Heart right ventricle (tissue), 16 donors: ENCODE results near the gene MRI1. TPM values are rescaled to one million over a fixed set of nuclear protein-coding genes. Genes with fewer than 3 reads are reported as not detected.
"Not testable (repeated sequence)": the region's sequence is repeated elsewhere in the genome, so short reads cannot be mapped to it uniquely, and the experiment has no call there.

Experiments
- ATAC-seq, 8 donors: fragments of 200-7000 bp; cut with Tn5 transposase; one replicate each; pipeline ENCODE4 v1.9.1; 2020; ENCODE audit warnings: mild to moderate bottlenecking in 8 of 8, moderate library complexity in 8 of 8, moderate number of reproducible peaks in 1 of 8
- DNase-seq, 2 donors: peaks; one replicate each; pipeline ENCODE4 v3.0.0-alpha.2; 2020
- H3K27ac ChIP-seq, 10 donors: fragments of 200-600 bp; sonication (generic) in 2 of 10; one replicate each; pipeline versions ENCODE4 v1.5.0 to v1.8.0; 2020 to 2022; ENCODE audit warnings: mild to moderate bottlenecking in 3 of 10
- H3K27me3 ChIP-seq, 7 donors: fragments of 200-600 bp; one replicate each; pipeline ENCODE4 v1.8.0; 2021 to 2022; ENCODE audit warnings: mild to moderate bottlenecking in 2 of 7
- H3K36me3 ChIP-seq, 9 donors: fragments of 200-600 bp; sonication (generic) in 1 of 9; one replicate each; pipeline versions ENCODE4 v1.5.0 to v1.8.0; 2020 to 2022; ENCODE audit warnings: mild to moderate bottlenecking in 2 of 9
- H3K4me1 ChIP-seq, 9 donors: fragments of 200-600 bp; sonication (generic) in 1 of 9; one replicate each; pipeline versions ENCODE4 v1.5.0 to v1.8.0; 2020 to 2022; ENCODE audit warnings: mild to moderate bottlenecking in 4 of 9
- H3K4me3 ChIP-seq, 10 donors: fragments of 200-600 bp; sonication (generic) in 2 of 10; one replicate each; pipeline versions ENCODE4 v1.5.0 to v1.8.0; 2020 to 2022; ENCODE audit warnings: mild to moderate bottlenecking in 7 of 10, moderate library complexity in 2 of 10
- H3K9me3 ChIP-seq, 11 donors: fragments of 200-600 bp in 10 of 11; sonication (generic) in 2 of 11; one replicate each; pipeline versions ENCODE4 v1.5.0 to v1.8.0; 2013 to 2022; ENCODE audit warnings: mild to moderate bottlenecking in 2 of 11, control low read depth in 1 of 11, moderate library complexity in 1 of 11
- WGBS, 2 donors: extraction: QIAGEN DNeasy Blood & Tissue Kit; methylation state at CpG; one replicate each; pipeline ENCODE4 v1.1.7; 2013; ENCODE audit warnings: inconsistent platforms in 1 of 2; 5-methylcytosine and 5-hydroxymethylcytosine counted together
- intact Hi-C, 10 donors: fragments of 100-400 bp; cut with DNase I; formaldehyde crosslinking; loops; one replicate each; pipeline versions ENCODE4 v1.11.1 to v1.14.2; 2022
- polyA plus RNA-seq, 2 donors: library from polyadenylated mRNA; stranded (reverse); fragments of 200-250 nt; gene quantifications; one replicate each; pipeline ENCODE4 v1.2.3, GENCODE V29; 2013
- total RNA-seq, 10 donors: library from RNA; stranded (reverse); fragmentation: NEBNext Ultra II Directional in 3 of 10; extraction: Animal tissue kit (Norgen Biotek cat#: 25700) in 3 of 10; gene quantifications; one replicate each; pipeline versions ENCODE4 v1.2.1 to v1.2.4, GENCODE V29; 2021 to 2023
- TF ChIP-seq, protein P1 (sequence below), 9 donors: fragments of 200-600 bp; sonication (generic) in 2 of 9; IDR thresholded peaks; one replicate each; pipeline versions ENCODE4 v1.5.0 to v1.8.0; 2021 to 2022; ENCODE audit warnings: antibody characterized with exemption in 9 of 9, mild to moderate bottlenecking in 5 of 9, moderate library complexity in 1 of 9
- donor health status: Arrhythmogenic right ventricular cardiomyopathy.
- donor health status: ischemic (EF 13 %, LVEDD 7.1; RV severe dilation, severe dysfunction).
- donor health status: healthy with polysubstance abuse.
- donor health status: DM: no; HTN: yes; CAD: no.
- donor health status: DM: no; HTN: no; CAD: no.
- donor health status: ischemic (EF 25% LVEDD 6.9; RV normal size, moderate dysfunction).
- donor health status: ischemic (EF 25% LVEDD 5.7; RV mildly dilated, moderate dysfunction).
- donor health status: healthy.
- donor health status: DM: yes; HTN: yes; CAD: no.
- donor health status: Ischemic cardiomyopathy.
- donor health status: ischemic (EF 35%, LVEDD 5.7; RV mildly dilated, moderate dysfunction).
- donor health status: nonischemic (EF 11% LVEDD 7.7; RV severe dilation, severe dysfunction).
- donor health status: DM: yes; HTN: yes; CAD: no.
- donor health status: PGD.
- donor health status: ischemic (EF 29% LVEDD 5.4; RV normal size, mild dysfunction).
- donor health status: nonischemic (EF 23%, LVEDD 6.1; RV moderate dilation, normal function).

MRI1 gene
- total and polyA plus RNA-seq, 12 donors = 9.9 to 18.7 (median 13.0) TPM

DNA sequence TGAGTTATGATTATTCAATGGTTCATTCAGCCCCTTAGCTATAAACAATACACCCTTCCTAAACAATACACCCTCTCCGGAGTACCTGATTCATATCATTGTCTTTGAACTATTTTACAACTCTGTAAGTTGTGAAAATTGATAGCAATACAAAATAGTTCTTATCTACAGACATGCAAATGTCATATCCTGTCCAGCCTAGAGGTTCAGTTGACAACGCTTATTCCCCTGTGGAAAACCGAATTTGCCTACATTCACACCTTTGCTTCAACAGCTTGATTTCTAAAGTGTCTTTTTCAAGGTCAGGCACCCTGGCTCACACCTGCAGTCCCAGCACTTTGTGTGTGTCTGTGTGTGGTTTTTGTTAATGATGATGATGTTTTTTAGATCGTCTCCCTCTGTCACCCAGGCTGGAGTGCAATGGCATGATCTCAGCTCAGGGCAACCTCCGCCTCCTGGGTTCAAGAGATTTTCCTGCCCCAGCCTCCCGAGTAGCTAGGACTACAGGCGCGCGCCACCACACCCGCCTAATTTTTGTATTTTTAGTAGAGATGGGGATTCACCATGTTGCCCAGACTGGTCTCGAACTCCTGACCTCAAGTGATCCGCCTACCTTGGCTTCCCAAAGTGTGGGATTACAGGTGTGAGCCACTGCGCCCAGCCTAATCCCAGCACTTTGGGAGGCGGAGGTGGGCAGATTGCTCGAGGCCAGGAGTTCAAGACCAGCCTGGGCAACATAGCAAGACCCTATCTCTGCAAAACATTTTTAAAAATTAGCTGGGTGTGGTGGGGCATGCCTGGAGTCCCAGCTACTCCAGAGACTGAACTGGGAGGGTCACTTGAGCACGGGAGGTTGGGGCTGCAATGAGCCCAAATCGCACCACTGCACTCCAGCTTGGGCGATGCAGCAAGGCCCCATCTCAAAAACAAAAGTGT, 19.5 kb downstream of the MRI1 start:
- Histone ChIP-seq H3K9me3 (no peaks in the 10 kb centered on the region), H3K36me3 (peaks cover 0 to 11% (median 6%) of the 10 kb centered on the region in 9 donors), H3K4me1 (peaks cover 5 to 58% (median 33%) of the 10 kb centered on the region in 9 donors), H3K27me3 (no peaks in the 10 kb centered on the region), H3K27ac (no peak overlapping the region), H3K4me3 (no peak overlapping the region)
- TF ChIP-seq, protein P1, sequence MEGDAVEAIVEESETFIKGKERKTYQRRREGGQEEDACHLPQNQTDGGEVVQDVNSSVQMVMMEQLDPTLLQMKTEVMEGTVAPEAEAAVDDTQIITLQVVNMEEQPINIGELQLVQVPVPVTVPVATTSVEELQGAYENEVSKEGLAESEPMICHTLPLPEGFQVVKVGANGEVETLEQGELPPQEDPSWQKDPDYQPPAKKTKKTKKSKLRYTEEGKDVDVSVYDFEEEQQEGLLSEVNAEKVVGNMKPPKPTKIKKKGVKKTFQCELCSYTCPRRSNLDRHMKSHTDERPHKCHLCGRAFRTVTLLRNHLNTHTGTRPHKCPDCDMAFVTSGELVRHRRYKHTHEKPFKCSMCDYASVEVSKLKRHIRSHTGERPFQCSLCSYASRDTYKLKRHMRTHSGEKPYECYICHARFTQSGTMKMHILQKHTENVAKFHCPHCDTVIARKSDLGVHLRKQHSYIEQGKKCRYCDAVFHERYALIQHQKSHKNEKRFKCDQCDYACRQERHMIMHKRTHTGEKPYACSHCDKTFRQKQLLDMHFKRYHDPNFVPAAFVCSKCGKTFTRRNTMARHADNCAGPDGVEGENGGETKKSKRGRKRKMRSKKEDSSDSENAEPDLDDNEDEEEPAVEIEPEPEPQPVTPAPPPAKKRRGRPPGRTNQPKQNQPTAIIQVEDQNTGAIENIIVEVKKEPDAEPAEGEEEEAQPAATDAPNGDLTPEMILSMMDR (IDR thresholded peaks at IDR 0.05) = no peak
- DNase-seq = no peak
- WGBS, 2 donors = 80 to 85% methylated on average over 18 of the region's 18 CpGs
- no peak for ATAC-seq
- intact Hi-C loops = loop anchor here in 3 of 10 donors (2.0 kb wide), 1 partner anchor 79 kb away; no protein-coding TSS in a partner anchor

DNA sequence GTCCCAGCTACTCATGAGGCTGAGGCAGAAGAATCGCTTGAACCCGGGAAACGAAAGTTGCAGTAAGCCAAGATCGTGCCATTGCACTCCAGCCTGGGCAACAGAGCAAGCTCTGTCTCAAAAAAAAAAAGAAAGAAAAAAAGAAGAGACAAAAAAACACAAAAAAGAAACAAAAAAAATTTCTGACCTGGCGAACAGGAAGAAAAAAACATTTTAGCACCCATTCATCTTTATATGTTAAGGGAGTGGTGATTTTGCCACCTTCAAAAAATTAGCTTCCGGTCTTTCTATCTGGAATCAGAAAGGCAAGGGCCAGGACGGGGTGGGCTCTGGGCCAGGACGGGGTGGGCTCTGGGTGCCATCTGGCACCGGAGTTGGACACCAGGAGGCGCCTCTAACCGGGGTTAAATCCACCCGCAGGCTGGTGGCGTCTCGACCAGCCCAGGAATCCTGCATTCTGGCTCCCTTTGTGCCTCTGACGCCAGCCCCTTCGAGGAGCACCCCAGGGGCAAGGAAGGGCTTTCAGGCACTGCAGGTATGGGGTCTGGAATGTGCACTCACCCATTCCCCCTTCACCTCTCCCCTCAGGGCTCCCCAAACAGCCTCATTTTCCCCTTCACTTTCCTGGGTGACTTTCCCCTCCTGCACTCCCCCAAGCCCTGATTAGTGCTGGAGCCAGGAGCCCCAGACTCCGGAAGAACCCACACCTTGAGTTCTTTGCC, 20.6 kb downstream of the MRI1 start:
- Histone ChIP-seq H3K27ac (peak overlapping the region in 2 of 10 donors; percentile 15 to 36), H3K4me3 (no peak overlapping the region), H3K4me1 (peaks cover 5 to 61% (median 33%) of the 10 kb centered on the region in 9 donors), H3K36me3 (peaks cover 0 to under 1% (median 0%) of the 10 kb centered on the region in 9 donors), H3K9me3 (no peaks in the 10 kb centered on the region), H3K27me3 (no peaks in the 10 kb centered on the region)
- WGBS, 2 donors = 27 to 31% methylated on average over 16 to 17 of the region's 17 CpGs
- intact Hi-C loops = loop anchor here in 8 of 10 donors (1.0 to 5.0 kb wide), 3 partner anchors 77 to 78 kb away; no protein-coding TSS in a partner anchor
- TF ChIP-seq, protein P1 (IDR thresholded peaks at IDR 0.05) = peak; percentile 29 to 79 (median 67)
- DNase-seq = peak; percentile 72 to 82
- ATAC-seq = peak; percentile 49 to 69 (median 64)

- 59 to 67% methylated on average over 8 of the region's 8 CpGs for WGBS, 2 donors
- Histone ChIP-seq H3K27me3 (no peaks in the 10 kb centered on the region), H3K27ac (peak overlapping the region in 6 of 10 donors; percentile 65 to 89 (median 80)), H3K4me3 (no peak overlapping the region), H3K9me3 (no peaks in the 10 kb centered on the region), H3K4me1 (peaks cover 5 to 49% (median 27%) of the 10 kb centered on the region in 9 donors), H3K36me3 (no peaks in the 10 kb centered on the region)
- peak in 2 of 8 donors; percentile 7 to 12 for ATAC-seq
- no peak for DNase-seq
- intact Hi-C loops = loop anchor here in 4 of 10 donors (5.0 kb wide), 1 partner anchor 73 kb away; no protein-coding TSS in a partner anchor
- TF ChIP-seq, protein P1 (IDR thresholded peaks at IDR 0.05) = no peak
These were observed 24.7 kb downstream of the MRI1 start for GRCh38 chr19:13788991-13789390.

DNA sequence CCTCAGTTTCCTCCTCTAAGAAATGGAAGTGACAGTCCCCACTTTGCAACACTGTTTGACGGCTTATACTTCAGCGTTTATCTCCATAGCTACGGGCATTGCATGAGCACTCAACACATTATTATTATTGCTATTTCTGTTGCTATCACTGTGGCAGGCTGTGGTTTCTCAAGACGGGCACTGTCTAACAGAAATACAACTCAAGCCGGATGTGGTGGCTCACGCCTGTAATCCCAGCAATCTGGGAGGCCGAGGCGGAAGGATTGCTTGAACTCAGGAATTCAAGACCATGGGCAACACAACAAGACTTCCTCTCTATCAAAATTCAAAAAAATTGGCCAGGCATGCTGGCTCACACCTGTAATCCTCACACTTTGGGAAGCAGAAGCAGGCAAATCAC, 26.0 kb downstream of the MRI1 start:
- no peak for ATAC-seq
- intact Hi-C loops = no loop called here
- Histone ChIP-seq H3K27me3 (no peaks in the 10 kb centered on the region), H3K4me1 (peaks cover 0 to 48% (median 25%) of the 10 kb centered on the region in 9 donors), H3K36me3 (no peaks in the 10 kb centered on the region), H3K27ac (peak overlapping the region in 1 of 10 donors; percentile 36), H3K4me3 (no peak overlapping the region), H3K9me3 (no peaks in the 10 kb centered on the region)
- DNase-seq = no peak
- TF ChIP-seq, protein P1 (IDR thresholded peaks at IDR 0.05) = no peak
- WGBS, 2 donors = 53 to 71% methylated on average over 8 of the region's 8 CpGs

- ATAC-seq, H3K4me3 ChIP-seq, DNase-seq, H3K27me3 ChIP-seq, H3K9me3 ChIP-seq, H3K36me3 ChIP-seq, intact Hi-C loops: not testable (repeated sequence)
- WGBS, 2 donors = 87 to 91% methylated on average over 9 of the region's 9 CpGs
- Histone ChIP-seq H3K27ac (peak overlapping the region in 3 of 10 donors; percentile 9 to 92 (median 87)), H3K4me1 (peaks cover 16 to 52% (median 30%) of the 10 kb centered on the region in 9 donors)
These were observed 29.0 kb downstream of the MRI1 start for GRCh38 chr19:13793317-13793716.
